H4 (cell line): ENCODE data around the gene DMPK. TPM values are rescaled to one million over a fixed set of nuclear protein-coding genes. Genes with fewer than 3 reads are reported as not detected.

Experiments
- DNase-seq: peaks from one replicate; pipeline ENCODE4 v3.0.0-alpha.2; 2015; ENCODE audit warnings: low spot score
- total RNA-seq: library from RNA; depleted of rRNA; stranded (reverse); fragments of >200 nt; shearing (Covaris generic); gene quantifications from 2 replicates; pipeline ENCODE4 v1.2.3, GENCODE V29; 2014; rRNA removed

The DMPK gene, protein sequence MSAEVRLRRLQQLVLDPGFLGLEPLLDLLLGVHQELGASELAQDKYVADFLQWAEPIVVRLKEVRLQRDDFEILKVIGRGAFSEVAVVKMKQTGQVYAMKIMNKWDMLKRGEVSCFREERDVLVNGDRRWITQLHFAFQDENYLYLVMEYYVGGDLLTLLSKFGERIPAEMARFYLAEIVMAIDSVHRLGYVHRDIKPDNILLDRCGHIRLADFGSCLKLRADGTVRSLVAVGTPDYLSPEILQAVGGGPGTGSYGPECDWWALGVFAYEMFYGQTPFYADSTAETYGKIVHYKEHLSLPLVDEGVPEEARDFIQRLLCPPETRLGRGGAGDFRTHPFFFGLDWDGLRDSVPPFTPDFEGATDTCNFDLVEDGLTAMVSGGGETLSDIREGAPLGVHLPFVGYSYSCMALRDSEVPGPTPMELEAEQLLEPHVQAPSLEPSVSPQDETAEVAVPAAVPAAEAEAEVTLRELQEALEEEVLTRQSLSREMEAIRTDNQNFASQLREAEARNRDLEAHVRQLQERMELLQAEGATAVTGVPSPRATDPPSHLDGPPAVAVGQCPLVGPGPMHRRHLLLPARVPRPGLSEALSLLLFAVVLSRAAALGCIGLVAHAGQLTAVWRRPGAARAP
- 1.6 and 2.2 TPM in 2 replicates for total RNA-seq

DNA sequence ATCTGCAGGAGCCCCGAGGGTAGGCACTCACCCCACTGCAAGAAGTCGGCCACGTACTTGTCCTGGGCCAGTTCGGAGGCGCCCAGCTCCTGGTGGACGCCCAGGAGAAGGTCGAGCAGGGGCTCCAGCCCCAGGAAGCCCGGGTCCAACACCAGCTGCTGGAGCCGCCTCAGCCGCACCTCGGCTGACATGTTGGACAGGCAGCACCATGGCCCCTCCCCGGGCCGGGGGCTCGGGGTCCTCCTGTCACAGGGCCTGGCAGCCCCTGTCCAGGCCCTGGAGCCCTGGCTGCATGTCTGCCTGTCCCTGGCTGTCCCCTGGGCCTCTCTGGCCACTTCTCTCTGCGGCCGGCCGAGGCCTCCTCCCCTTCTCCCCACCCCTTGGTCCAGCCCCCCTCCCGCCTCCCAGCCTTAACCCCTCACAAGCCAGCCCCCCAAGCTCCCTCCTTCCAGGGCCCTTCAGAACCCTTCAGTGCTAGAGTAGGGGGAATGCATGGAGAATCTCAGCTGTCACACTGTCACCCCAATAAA, at the start of gene DMPK:
Gene DMPK, minus strand, starts transcription at position 329 of the 530 bp plus-strand sequence. Its CDS starts 138 bp downstream, at position 191.
- DNase-seq, result no peak

DNA sequence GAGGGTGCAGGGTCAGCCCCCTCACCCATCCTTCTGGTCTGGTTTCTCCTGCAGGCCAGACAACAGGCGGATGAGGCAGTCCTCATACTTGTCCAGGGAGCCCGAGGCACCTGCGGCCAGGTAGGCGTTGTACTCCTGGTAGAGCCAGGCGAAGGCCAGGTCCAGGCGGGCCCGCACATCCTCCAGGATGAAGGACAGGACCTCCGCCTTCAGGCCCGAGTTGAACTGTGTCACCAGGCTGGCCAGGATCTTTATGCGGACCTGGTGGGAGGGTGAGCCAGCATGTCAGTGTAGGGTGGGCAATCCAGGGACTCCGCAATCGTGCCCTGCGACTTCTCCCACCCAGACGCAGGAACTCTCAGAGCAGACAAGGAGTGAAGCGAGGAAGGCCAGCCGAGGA, 46.7 kb upstream of the DMPK start:
- no peak for DNase-seq

DNA sequence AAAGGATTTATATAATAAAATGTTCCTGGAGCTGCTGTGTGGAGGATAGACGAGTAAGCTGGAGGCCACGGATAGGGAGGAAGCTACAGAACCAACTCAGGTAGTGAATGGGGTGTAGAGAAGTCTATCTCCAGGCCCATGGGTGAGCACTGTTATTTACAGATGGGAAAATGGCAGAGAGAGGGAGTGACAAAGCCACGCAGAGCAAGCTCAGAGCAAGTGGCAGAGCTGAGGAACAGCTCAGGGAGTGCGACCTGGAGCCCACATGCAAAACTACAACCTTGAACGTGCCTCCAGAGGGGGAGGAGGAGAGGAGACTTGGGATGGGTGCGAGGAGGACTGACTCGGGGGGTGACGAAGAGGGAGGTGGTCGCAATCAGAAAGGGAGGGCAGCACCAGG, 46.2 kb upstream of the DMPK start:
- no peak for DNase-seq

DNA sequence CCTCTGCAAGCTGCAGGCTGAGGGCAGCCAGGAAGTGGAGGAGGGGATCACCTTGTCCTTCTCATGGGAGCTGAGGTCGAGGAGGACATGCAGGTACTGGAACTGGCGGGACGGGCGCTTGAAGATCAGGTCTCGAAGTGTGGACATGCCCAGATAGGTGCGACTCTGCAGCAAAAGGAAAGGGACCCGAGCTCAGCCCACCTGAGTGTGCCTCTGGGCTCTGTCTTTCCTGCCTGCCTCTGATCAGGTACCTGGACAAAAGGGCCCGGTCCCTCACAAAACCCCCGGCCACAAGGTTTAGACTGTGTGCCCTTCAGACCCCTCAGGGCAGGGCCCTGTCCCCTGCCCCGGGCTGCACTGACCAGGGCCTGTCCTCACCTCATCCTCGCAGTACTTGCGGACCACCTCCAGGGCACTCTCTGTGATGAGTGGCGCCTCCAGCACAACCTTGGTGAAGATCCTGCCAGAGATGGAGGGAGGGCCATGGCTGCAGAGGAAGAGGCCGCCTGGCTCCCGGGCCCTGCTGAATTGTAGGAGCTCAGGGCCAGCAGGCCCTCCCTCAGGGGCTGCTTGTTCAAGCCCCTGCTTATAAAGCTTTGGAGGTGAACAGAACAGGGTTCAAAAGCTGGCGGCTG, 45.3 kb upstream of the DMPK start:
- DNase-seq, result no peak

DNA sequence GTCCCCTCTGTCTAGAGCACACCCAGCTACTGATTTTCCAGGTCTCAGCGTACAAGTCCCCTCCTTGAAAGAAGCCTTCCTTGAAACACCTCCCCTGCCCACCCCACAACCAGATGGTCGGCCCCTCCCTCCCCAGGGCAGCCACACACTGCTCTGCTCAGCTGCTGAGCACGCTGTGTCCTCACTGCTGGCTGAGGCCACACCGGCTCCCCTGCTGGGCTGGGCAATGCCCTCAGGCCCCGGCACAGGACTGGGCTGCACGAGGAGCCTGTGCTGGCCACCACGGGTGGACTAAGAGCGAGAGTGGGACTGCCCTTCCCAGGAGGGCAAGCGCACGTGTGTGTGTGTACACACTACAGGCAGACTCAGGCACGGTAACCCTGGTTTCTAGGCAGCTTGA, 44.6 kb upstream of the DMPK start:
- no peak for DNase-seq

DNA sequence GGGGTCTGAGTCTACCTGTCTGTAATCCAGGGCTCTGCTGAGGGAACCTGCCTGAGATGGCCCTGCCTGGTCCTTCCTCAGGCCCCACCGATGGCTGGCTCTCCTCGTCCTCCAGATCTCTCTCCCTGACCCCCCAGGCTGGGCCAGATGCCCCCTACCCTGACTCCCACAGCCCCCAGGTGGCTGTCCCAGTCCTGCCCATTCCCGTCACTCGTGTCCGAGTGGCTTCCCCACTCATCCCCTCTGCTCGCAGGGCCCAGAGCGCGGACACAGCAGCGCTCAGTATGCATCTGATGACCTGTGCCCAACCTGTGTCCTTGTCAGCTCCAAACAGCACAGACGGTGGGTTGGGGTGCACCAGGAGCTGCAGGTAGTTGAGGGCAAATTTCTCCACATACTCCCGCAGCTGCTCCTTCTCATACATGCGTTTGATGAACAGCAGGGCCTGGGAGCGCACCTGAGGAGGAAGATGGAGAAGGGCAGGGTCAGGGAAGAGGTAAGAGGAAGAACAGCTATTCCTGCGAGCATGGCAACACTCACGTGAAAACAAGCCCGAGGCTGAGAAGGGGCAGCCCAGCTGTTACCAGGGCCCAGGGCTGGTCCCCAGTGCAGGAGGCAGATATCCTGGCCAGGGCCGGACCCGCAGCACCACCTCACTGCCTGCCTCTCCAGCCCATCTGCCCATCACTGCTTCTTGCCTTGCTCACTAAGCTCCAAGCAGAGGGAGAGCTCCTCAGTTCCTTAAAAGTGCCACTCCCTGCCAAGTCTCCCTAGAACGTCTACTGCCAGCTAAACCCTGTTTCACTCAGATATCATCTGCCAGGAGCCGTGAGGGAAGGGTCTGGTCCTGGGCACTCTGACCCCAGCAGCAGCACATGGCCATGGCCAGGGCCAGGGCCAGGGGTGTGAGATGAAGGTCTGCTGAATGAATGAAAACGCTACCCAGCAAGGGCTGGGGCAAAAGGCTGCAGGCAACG, 43.9 kb upstream of the DMPK start:
- DNase-seq, result no peak

DNA sequence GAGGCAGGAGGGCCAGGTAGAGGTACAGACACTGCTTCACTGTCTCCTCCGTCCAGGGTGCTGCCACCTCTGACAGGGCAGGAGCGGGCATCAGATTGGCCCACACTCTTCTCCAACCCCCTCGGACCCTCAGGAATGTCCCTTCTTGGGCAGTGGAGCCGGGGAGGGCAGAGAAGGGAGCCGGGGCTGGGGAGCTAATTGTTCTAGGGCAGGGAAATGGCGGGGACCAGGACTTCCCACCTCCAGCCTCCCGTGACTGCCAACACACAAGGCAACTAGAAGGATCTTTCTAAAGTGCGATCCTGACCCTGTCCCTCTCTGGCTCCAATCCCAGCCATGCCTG, 42.9 kb upstream of the DMPK start:
- DNase-seq, result no peak

DNA sequence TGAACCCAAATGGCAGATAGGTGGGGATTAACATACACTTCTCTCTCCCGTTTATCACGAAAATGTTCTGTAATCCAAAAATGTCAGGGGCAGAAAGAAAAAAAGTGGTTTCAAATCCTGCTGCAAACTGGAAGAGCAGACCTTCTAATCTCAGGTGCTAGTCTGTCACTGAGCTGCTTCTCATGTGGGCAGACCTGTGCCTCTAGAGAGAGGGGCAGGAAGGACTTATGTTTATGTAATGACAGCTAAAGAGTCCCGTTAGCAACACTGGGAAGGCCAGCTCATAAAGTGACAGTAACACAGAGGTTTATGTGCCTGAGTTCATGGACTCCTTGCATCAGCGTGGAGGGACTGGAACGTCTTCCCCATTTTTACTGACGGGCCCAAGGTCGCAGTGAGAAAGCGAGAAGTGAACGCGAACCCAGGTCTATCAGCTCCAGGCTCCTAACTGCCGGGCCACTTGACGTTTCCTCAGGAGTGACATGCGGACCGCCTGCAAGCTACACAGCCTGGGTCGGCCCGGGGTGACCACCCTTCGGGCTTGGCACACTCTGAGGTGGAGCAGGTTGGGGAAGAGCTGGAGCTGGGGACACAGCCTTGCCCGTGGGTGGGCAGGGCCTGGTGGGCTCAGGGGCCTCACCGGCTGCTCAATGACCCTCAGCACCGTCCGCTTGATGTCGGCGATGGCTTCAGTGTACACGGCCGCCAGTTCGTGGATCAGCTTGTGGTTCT, 42.4 kb upstream of the DMPK start:
- DNase-seq, result no peak

DNA sequence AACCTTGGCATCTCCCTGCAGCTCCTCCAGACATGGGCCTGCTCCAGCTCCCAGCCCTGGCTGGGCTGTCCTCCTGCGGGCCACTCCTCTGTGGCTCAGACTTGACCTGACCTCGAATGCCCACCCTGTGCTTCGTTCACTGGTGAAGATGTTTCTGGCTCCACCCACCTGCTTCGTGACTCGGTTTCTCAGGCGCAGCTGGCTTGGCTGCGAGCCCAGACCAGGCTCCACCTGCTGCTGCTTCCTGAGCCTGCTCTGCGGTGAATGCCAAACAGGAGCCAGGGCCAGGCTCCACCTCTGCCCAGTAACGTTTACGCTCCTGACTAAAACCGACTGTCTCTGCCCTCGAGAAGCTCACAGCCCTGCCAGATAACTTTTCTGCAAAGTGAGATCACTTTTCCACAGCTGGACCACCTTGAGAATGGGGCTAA, 41.8 kb upstream of the DMPK start:
- DNase-seq, result no peak

DNA sequence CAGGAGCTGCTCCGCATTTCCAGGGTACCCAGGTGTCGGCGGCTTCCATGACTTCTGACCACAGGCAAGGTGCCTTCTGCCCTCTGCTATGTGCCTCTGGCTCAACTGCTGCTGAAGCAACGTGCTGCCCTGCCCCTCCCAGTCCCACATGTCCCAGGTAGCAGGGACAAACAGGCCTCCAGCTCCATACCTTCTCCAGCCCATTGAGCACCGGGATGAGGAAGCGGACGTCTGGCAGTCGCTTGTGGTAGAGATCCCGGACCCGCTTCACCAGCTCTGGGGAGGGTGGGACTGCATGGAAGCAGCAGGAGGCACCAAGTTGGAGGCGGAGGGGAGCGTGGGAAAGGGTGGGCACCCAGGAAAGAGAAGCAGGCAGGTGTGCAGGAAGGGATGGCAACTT, 40.9 kb upstream of the DMPK start:
- DNase-seq, result no peak

DNA sequence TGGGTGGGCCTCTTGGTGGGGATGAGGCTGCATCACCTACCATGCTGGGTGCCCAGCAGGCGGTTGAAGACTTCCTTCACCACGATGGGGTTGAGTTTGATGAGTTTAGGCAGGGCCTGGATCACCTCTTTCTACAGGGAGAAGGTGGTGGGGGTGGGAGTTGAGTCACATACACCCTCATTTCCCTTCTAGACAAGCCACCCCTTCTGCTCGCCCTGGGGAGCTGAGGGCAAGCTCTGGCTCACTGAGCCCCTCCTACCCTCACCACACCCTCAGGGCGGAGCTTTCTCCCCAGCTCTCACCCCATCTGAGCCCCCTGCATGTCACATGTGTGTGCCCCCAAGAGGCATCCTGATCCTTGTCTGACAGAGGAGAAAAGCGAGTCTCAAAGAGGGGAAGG, 40.4 kb upstream of the DMPK start:
- DNase-seq, result no peak

DNA sequence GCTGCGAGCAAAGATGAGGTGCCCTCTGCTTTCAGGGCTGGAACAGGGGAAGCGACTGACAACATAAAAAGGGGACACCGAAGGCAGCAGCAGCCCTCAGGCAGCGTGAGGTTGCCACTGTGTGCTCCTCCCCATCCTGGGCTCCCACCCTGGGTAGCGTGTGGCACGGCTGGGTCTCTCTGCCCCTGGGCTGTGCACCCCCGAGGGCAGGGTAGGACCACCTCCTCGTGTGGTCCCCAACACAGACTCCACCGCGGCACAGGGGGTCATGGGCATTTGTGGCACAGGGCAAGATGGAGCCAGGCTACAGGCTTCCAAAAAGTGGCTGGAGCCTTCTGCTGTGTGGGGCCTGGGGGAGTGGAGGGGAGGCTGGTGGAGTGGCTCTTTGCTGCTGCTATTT, 39.3 kb upstream of the DMPK start:
- DNase-seq, result no peak

DNA sequence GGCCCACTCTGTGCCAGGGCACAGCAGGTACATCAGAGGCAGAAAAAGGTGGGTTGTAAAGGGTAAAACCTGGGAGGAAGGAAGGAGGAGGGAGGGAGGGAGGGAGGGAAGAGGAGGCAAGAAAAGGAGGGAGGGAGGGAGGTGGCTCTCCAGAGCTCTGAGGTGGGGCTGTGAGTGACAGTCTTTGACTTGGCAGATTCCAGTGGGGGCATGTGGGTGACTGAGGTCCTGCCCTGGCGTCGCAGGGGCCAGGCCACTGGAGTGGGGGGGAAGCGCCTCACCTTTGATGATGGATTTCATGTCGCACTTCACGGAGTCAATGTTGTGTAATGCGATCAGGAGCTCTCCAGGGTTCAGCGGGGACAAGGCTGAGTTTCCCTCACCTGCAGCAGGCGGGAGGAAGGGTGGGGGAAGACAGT, 38.8 kb upstream of the DMPK start:
- no peak for DNase-seq

DNA sequence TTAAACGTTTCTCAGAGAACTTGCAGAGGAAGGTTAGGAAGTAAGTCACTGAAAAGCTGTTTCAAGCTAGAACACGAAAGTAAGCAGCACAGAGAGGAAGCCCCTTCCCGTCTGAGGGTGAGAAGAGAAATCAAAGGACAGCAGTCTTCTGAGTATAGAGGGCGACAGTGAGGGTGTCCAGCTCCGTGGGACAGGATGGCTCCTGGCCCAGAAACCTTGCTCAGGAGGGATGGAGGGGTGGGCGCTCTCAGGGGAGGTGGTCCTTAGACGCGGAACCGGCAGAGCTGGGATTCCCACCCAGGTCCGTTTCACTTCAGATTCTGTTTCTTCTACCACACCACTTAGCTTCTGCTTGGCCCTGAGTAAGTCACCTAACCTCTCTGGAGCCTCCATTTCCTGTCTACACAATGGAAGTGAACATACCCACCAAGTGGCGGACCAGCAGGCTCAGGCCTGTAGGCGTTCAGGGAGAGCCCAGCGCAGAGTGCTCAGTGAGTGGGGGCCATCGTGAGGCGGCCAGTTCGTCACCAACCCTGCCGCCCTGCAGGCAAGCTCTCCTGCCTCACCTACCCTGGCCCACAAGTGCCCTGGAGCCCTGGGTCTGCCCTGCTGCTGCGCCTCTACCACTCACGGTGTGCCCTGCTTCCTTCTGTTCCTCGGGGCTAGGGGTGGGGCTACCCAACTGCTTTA, 38.3 kb upstream of the DMPK start:
- no peak for DNase-seq

DNA sequence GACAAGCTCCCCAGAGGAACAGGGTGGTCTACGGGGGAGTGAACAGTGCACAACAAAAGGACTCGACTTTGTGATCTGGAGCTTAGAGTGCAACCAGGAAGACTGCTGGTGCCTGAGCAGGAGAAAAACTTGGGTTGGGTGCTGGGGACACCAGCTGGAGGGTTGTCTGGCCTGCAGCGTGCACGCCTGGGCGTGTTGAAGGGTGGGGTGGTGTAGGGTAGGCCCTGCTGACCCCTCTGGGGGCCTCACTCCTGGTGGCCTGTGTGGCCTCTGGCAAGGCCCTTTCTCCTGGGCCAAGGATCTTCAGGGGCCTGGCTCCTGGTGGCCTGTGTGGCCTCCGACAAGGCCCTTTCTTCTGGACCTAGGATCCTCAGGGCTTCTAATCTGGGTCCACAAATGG, 37.5 kb upstream of the DMPK start:
- DNase-seq, result no peak

DNA sequence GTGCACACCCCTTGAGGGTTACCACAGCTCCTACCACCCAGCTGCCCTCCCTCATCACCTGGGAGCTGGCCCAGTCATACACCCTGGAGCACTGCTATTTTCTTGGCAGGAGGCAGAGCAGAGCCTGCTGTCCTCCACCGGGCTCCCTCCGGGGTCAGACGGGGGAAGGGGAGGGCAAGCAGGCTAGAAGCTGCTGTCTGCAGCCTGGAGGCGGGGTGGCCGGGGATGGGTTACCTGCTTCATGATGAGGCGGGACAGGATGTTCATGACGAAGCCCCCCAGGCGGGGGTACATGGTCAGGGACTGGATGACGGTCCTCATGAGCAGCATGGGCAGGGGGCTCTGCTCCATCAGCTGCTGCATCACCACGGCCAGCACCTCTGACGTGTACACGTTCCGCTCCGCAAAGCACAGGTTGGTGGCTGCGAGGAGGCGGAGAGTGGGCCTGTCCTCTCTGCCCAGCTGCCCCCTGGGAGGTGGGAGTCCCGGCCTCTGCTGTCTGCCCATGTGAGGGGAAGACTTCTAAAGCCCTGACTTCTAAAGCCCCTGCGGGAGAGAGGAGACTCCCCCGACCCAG, 35.5 kb upstream of the DMPK start:
- no peak for DNase-seq

DNA sequence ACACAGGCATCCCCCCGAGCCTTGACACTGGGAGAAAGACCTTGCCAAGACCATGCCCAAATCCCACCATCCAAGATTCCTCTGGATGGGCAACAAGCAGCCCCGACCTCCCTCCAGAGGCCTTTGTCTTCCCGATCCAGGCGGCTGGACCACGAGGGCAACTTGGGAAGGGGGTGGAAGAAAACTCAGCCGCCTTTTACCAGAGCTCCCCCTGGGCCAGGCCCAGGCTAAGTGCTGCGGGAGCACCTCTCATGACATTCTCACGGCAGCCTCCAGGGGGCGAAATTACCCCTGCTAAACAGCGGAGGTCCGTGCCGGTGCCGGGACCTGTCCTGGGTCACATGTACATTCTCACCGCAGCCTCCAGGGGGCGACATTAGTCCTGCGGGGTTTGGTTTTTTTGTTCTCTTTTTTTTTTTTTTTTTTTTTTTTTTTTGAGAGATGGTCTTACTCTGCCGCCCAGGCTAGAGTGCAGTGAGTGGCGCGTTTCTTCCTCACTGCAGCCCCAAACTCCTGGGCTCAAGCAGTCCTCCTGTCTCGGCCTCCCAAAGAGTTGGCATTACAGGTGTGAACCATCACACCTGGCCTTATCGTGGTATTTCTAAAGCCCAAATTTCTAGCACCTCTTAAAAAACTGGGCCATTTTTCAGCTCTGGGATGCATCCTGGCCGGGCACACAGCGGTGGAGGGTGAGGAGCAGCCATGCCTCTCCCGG, 34.9 kb upstream of the DMPK start:
- DNase-seq, result peak; percentile 83

DNA sequence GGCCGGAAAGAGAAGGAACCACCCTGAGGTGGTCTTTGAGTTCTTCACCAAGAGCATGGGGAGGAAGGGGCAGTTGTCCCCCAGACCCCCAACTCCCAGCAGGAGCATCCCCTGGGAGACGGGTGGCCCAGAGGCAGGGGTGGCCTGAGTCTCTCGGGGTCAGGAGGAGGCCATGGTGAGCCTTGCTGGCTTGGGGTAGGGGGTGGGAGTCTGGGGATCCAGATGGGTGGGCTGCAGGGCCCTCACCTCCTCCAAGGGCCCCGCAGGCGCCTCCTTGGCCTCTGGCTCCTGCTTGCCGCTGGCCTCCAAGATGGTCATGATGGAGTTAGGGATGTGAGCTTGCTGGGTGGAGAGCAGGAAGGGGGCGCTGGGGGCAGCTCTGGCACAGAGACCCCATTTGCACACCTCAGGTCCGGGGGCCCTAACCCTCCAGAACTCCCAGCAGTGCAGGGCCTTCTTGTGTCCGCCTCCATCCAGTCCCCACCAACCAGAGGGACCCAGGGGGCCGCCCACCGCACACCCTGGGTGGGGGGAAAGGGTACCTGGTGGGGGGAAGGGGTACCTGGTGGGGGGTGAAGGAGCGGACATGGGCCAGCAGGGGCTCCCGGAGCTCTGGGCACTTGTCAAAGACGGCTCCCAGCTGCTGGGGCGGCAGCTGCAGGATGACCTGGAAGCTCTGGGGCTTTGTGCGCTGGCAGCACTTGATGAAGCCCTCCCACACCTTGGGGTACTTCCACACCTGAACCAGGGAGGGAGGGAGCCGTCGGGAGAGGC, 34.1 kb upstream of the DMPK start:
- DNase-seq, result no peak
